ENCODE measurements around the gene UNC13B.
"Not testable (repeated sequence)": the region's sequence is repeated elsewhere in the genome, so short reads cannot be mapped to it uniquely, and the experiment has no call there.

Gene UNC13B

DNA sequence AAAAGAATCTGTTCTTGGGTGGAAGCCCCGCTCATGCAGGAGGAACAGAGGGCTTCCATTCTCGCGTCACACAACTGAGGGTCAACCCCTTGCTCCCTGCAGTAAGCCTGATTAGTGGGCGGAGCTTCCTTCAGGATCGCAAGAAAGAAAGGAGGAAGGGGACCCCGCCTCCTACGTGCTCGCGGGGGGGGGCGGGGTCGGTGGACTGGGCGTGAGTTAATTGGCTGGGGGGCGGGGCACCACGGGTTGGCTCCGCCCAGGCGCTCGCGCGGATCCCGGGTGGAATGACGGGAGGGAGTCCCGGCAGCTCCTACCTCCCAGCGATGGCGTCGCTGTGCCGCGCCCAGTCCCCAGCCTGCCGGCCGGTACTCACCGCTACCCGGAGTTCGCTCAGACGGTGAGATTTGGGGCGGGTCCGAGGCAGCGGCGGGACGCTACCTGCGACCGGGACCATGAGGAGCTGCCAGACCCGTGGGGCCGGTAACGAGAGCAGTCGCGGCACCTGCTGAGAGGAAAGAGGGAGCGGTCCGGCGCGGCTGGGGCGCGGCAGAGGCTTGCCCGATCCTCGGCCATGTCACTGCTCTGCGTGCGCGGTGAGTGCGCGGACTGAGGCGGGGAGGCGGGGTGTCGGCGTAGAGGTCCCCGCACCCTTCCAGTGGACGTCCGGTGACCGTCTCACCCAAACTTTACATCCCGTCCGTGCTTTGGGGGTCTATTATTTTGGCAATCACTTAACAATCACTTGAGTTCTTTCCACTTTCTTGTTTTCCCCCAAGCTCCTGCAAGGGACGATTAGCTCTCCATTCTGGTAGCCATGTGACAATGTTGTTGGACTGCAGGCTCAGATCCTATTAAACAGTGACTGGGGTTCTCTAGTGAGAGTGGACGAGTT lies at the start of gene UNC13B:
UNC13B (plus strand) TSS at position 297 of the 892 bp plus-strand sequence; CDS start at position 572, 275 bp downstream.
- peak; percentile 70 to 78 for DNase-seq (ENCODE audit: low read depth in 2 of 2)

DNA sequence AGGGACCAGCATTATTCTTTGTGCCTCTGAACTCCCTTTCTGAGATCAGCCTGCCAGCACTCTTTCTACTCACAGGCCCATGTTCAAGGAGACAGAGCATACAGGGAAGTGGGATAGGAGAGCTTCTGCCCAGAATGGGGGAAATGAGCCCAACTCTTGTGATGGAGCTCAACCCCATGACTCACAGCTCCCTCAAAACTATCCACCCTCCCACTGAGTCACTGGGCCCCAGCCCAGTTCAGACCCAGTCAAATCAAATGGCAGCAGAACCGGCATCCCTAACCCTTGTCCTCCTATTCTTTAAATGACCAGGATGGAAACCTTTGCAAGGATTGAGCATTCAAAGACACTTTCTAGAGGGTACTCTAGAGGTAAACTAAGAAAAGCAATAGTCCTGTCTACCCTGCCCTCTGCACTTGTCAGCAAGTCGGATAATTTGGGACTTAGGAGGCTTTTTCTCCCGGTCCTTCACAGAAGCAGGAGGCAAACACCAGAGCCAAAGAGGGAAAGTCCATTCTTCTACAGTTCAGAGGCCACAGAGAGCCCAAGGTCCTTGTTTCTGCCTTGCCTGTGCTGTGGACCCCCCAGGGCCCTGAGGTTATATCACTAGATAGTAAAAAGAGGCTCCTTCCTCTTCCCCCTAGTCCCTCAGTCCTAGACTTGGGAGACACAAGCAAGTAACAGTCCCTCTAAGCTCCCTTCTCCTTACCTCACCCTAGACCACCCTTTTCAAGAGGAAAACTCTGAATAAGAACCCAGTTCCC lies 49.4 kb upstream of the UNC13B start:
- DNase-seq (ENCODE audit: low read depth in 2 of 2) = no peak

DNA sequence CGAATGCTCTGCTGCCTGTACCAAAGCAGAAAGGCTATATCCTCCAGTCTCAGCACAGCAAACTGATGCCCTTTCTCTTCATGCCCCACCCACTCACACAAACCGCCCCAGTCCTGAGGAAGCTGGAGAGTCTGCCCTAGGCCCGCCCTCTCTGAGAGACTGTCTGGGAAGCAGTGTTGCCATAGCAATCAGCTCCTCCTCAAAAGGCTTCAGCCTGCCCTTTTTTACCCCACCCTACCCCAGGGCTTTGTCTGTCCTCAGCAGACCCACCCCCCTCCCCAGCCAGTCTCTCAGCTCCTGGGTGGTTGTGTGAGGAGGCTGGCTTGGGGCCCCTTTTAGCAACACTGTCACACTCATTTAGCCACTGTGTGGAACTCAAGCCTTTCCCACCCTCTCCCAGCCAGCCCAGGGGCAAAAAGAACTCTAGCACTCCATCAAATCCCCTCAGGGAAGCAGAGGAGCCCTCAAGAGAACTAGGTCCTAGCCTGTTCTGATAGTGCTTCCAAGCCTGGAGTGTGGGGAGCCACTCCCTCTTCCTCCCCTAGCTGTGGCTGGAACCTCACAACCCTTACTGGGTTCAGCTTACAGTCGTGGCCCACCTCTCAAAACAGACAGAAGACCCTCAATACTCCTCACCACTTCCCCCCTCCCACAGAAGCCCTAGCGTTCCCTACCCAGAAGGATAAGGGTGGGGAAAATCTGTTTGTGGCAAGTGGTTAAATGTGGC lies 47.5 kb upstream of the UNC13B start:
- peak in 1 of 2 experiments; percentile 60 for DNase-seq (ENCODE audit: low read depth in 2 of 2)

DNA sequence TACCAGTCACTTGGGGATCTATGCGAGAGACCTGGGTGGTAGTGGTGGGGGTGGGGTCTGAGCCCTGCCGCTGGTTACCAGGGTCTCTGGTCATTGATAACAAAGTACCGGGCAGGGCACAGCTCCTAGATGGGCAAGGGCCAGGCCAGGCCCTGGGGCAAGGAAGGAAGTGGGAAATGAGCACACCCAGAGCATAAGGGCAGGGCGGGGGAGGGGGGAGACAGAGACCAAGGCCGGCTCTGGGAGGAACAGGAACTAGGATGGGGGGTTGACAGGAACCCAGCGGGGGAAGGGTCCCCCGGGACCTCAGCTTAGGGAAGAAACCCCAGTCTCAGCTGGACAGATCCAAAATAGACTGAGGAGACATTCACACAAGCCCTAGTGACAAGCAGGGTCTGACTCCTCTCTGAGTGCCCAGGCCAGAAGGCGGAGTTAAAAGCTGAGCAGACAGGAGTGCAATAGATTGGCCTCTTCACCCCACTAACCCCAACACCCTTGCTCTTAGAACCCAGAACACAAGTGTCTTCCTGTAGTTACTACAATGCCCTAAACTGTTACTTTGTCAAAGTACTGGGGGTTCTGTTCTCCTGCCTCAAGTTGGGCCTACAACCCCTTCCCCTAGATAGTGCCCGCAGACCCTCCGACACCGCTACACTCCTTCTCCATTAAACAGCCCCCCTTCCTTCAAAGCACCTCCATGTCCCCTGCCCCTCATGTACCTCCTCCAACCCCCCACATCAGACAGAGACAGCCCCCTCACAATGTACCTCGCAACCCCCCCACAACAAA lies 46.8 kb upstream of the UNC13B start:
- no peak for DNase-seq (ENCODE audit: low read depth in 2 of 2)

DNA sequence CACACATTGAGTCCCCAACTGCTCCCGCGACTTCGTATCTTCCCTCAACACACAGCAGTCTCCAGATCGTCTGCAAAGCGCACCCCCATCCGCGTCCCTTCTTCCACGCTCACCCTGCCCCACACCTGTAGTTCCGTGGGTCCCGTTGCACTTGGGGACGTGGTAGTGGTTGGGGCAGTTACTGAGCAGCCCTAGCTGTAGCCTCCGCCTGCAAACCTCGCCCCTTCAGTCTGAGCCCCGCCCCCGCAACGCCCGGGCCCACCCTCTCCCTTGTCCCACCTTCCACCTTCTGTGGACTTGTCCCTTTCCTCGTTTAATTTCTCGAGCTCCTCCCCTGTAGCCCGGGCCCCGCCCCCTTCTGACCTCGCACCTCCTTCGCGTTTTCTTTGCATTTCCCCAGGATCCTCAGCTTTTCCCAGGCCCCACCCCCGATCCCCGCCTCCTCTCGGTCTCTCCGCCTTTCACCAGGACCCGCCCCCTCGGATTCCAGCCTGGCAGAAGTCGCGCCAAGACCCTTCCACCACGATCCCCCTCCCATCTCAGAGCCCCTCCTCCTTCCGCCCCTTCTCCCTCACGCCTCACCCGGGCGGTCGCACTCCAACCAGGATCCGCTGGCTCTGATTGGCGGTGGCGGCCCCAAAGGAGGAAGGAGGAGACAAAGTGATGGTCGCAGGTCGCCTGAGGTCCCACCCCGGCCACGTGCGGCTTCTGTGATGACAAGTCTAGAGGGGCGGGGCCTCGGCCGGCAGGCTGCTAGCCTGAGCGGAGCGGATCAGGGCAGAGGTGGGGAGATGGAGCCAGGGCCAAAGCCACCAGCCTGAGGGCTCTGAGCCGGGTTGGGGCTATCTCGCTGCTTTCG lies 45.9 kb upstream of the UNC13B start, which contains the start of gene ATOSB:
ATOSB (minus strand) TSS at position 183 of the 859 bp plus-strand sequence. CDS start 7,588 bp downstream, outside the sequence.
- peak; percentile 85 to 89 for DNase-seq (ENCODE audit: low read depth in 2 of 2)

DNA sequence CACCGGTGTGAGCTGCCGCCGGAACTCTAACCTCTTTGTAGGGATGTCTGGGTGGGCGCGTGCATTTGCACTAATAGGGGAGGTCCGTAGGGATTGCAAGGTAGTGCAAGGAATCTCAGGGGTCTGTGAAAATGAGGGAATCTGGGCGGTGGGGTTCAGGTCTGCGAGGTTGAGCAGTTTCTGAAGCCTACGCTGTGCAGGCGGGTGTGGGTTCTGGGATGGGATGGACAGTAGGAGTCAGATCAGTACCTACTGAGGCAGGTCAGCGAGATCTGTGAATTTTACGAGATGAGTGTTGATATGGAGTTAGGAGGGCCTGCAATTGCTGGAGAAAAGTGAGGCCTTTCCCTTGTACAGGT lies 45.3 kb upstream of the UNC13B start:
- DNase-seq (ENCODE audit: low read depth in 2 of 2) = no peak

DNA sequence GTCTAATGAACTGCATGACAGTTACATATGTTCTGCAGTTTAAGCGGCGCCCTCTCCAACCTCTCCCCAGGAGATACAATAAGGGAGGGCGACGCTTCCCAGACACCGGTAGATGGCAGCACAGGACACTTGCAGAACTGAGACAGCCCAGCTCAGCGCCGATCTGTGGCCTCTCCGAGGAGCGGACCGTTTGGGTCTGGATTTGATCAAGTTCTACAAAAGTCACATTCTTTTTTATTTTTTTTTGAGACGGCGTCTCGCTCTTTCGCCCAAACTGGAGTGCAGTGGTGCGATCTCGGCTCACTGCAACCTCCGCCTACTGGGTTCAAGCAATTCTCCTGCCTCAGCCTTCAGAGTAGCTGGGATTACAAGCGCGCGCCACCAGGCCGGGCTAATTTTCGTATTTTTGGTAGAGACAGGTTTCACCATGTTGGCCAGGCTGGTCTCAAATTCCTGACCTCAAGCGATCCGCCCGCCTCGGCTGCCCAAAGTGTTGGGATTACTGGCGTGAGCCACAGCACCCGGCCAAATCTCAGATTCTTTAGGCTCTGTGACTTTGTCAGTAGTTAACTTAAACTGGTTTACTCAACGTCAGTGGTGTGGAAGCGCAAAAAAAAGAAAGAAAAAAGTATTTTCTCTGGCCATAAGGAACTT lies 44.8 kb upstream of the UNC13B start:
- DNase-seq (ENCODE audit: low read depth in 2 of 2) = peak; percentile 71 to 78

DNA sequence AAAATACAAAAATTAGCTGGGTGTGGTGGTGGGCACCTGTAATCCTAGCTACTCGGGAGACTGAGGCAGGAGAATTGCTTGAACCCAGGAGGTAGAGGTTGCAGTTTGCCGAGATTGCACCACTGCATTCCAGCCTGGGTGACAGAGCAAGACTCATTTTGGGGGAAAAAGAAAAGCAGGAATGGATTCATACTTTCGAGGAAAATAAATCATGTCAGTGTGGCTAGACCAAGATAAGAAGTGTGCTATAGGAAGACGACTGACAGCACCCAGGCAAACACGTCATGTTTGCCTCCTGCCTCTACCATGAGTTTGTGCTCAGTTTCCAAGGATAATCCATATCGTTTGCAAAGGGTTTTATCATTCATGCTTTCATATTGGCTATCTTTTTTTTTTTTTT lies 26.9 kb upstream of the UNC13B start:
- no peak for DNase-seq (ENCODE audit: low read depth in 2 of 2)

DNA sequence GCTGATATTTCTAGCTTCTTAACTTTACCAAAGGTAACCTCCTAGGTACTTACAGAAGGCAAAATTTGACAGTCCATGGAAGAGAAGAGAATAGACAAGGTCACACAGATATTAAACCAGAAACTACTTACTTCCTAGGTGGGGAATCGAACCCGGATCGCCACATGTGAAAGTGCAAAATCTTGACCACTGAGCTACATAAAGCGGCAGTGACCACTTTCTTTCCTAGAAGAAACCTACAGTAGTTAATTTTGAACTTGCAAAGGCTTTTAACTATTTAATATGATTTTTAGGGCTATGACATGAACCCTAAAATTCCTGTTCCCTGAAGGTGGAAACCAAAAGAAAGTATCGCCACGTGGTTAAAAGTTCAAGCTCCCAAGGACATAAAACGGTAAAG lies 25.8 kb upstream of the UNC13B start:
- DNase-seq (ENCODE audit: low read depth in 2 of 2) = no peak

DNA sequence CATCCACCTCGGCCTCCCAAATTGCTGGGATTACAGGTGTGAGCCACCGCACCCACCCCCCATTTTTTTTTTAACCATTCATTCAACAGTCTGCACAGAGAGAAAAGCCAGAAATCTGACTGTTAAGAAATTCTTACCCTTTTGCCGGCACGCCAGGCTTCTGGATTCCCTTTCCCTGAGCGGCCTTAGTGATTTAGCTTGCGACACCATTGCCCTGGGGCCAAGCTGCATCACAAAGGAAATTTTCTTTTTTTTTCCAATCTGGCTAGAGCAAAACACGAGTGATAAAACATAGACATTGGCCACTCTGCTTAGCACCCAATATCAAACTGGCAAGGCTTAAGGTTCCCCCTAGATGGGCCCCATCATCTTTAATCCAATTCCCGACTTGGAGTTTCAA lies 24.9 kb upstream of the UNC13B start:
- no peak for DNase-seq (ENCODE audit: low read depth in 2 of 2)

DNA sequence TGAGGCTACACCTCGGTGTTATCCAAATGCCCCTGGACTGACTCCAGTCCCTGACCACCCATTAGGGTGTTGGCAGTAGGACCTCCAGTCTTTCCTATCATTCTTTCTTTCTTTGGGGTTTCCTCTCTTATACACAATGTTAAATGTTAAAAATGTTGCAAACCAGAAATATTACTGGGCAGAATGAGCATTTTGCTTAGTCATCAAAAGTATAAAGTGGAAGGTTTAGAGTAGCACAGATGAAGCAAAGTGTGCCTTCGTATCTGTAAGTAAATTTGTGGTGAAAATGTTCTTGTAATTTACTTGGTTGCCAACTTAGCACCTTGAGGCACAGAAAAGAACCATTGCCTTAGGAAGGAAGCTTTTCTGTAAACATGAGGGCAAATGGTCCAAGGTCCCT lies 21.7 kb upstream of the UNC13B start:
- no peak for DNase-seq (ENCODE audit: low read depth in 2 of 2)

DNA sequence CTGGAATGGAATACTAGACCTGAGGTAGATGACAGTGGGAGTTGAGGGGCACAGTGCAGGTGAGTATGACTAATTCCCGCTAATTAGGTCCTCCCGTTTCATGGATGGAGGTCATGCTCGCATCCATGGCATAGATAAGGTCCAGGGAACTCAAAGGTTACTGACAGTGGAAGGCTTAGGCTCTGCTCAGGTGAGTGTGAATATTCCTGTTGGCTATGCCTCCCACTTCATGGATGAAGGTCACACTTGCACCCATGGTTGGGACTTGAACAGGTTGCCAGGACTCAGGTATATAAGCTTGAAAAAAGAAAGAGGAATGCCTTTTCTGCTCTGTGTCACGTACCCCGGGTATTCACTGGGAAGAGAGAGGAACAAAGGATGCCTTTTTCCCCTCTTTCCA lies 19.8 kb upstream of the UNC13B start:
- no peak for DNase-seq (ENCODE audit: low read depth in 2 of 2)

DNA sequence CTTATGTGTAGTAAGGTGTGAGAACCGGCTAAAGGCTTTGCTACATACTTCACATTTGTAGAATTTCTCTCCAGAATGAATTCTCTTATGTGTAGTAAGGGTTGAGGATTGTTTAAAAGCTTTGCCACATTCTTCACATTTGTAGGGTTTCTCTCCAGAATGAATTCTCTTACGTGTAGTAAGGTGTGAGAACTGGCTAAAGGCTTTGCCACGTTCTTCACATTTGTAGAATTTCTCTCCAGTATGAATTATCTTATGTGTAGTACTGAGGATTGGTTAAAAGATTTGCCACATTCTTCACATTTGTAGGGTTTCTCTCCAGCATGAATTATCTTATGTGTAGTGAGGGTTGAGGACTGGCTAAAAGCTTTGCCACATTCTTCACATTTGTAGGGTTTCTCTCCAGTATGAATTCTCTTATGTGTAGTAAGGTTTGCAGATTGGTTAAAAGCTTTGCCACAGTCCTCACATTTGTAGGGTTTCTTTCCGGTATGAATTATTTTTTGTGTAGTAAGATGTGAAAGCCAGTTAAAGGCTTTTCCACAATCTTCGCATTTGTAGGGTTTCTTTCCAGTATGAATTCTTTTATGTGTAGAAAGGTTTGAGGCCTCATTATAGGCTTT lies 13.8 kb upstream of the UNC13B start:
- DNase-seq (ENCODE audit: low read depth in 2 of 2) = not testable (repeated sequence)

DNA sequence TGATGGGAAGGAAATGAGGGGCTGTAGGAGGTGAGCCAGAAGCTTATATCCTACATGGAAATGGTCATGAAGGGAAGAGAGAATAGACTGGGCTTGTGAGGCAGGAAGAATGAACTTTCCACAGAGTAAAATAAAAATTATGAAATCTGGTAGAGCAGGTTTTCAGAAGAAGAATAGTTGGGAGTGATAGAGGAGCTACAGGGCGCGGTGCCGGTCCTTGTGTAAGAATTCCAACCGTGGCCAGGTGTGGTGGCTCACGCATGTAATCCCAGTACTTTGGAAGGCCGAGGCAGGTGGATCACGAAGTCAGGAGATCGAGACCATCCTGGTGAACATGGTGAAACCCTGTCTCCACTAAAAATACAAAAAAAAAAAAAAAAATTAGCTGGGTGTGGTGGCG lies 8.9 kb upstream of the UNC13B start:
- no peak for DNase-seq (ENCODE audit: low read depth in 2 of 2)

DNA sequence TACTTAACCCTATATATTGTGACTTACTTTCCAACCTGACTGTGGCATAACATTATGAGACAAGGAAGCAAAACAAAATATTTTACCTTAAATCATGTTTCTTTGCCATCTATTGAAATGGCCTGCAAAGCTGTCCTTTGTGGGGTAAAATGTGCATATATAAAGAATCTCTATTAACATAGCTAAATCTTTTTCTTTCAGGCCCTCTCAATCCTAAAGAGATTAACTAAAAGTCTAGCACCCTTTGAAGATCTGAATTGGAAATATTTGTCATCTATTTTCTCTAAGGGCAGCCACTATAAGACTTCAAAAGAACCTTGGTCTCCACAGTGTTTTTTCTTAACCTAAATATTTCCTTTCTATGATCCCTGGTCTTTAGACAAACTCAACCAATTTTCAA lies 5.0 kb upstream of the UNC13B start:
- DNase-seq (ENCODE audit: low read depth in 2 of 2) = no peak

DNA sequence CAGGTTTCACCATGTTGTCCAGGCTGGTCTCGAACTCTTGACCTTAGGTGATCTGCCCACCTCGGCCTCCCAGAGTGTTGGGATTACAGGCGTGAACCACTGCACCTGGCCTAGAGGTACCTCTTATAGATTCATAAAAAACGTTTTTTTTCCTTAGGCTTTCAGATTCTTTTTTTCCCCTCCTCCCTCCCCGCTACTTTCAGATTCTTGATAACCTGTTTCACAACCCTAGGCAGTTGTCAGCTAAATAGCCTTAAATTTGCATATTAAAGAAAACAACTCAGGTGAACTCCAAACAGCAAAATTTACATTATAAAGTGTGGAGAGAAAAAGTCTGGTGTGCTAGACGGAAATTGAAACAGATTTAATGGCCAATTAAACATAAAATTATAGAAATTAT lies 4.0 kb upstream of the UNC13B start:
- DNase-seq (ENCODE audit: low read depth in 2 of 2) = not testable (repeated sequence)

DNA sequence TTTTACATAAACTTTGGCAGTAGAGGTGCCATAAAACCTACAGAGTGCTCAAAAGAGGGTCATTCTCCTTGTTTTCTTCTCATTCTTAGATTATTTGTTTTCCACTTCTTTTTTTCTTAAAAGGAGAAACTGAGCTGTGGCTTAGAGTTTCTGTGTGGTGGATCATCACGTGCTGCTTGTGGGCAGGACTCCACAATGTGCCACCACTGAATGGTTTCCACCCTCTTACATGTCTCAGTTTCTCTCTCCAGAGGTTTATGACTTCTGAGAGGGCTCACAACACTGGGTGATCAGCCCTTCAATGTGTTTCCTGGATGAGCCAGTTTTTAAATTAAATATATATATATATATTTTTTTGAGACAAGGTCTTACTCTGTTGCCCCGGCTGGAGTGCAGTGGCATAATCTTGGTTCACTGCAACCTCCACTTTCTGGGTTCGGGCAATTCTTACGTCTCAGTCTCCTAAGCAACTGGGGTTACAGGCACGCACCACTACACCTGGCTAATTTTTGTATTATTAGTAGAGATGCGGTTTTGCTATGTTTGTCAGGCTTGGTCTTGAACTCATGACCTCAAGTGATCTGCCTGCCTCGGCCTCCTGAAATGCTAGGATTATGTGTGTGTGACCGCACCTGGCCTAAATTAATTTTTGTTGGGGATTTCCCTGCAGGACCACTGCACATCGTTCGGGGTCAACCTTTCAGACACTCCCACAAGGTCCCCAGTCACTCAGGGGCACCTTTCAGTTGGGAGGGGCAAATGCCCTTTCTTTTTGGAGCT lies 3.1 kb upstream of the UNC13B start:
- DNase-seq (ENCODE audit: low read depth in 2 of 2) = no peak

DNA sequence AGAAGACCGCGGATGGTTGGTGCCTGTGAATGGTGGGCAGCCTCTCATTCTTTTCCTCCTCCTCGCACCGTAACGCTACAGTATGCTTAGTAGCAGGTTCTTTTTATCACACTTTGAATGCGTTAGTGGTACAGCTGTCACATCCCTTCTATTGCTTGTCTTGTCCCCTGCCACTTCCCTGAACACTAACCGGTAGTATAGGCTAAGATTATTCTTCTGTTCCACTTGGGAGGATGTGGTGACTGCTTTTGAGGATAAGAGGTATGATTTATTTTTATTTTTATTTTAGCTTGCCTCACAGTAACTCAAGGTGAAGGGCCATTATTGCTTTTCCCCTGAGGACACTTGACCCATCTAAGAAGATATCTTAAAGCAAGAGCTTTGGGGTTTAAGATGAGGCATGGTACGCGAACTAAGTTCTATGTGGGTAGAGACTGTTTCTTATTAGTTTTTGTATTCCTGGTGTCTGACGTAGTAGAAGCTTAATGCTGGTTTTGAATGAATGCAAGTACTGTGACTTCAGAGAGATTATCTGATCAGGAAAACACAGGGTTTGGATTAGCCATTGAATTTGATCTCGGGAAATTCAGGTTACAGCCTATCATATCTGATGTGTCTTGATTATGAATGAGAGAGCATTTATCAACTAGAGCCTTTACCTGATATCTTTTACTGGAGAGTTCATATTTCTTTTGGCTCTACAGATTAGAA lies 951 bp downstream of the UNC13B start:
- DNase-seq (ENCODE audit: low read depth in 2 of 2) = no peak

All from stimulated activated CD4-positive, alpha-beta T cell treated with anti-CD3 and anti-CD28 coated beads, Interleukin-12 subunit alpha, Interleukin-12 subunit beta, amount 100 ng/mL, for 24 hours (primary cell).